PC-3 (cell line): ENCODE measurements around the gene RALGPS1. TPM values are rescaled to one million over a fixed set of nuclear protein-coding genes. Genes with fewer than 3 reads are reported as not detected.

Source experiments
- ATAC-seq: fragments of 200-7000 bp; cut with Tn5 transposase; 2 replicates; pipeline ENCODE4 v1.9.1; 2020; ENCODE audit warnings: mild to moderate bottlenecking, moderate library complexity
- BruUV-seq: library from RNA; stranded (reverse); fragments of 400-500 nt; replicated peaks from 2 replicates; lab custom pipeline; 2021; lab: Mats Ljungman, UMichigan
- CTCF ChIA-PET: fragments of 300-600 bp; sonication (Branson Sonifier 250); formaldehyde crosslinking; loops from one replicate; lab custom pipeline; 2022; ENCODE audit warnings: antibody characterized with exemption; lab: Charles Lee
- POLR2A ChIA-PET: fragments of 300-600 bp; sonication (Branson Sonifier 250); formaldehyde crosslinking; loops from one replicate; lab custom pipeline; 2022; ENCODE audit warnings: antibody characterized with exemption; ENCODE audit not compliant: unreplicated experiment; lab: Charles Lee
- DNase-seq: peaks from one replicate; pipeline ENCODE4 v3.0.0-alpha.2; 2015
- H2AFZ ChIP-seq: fragments of 300-600 bp; sonication (generic); 2 replicates; pipeline ENCODE4 v1.6.0; 2016; ENCODE audit warnings: antibody characterized with exemption, low read length
- H3F3A ChIP-seq: fragments of 300-600 bp; sonication (generic); one replicate; pipeline ENCODE4 v1.6.0; 2017; ENCODE audit warnings: antibody characterized with exemption, low read length, control low read depth, mild to moderate bottlenecking; ENCODE audit not compliant: unreplicated experiment
- H3K27ac ChIP-seq: fragments of 300-600 bp; sonication (generic); 2 replicates; pipeline ENCODE4 v1.5.1; 2016; ENCODE audit warnings: mild to moderate bottlenecking, low read length
- H3K27me3 ChIP-seq: fragments of 300-600 bp; sonication (generic); 2 replicates; pipeline ENCODE4 v1.6.1; 2016; ENCODE audit warnings: low read length, mixed read lengths
- H3K36me3 ChIP-seq: fragments of 300-600 bp; sonication (generic); 2 replicates; pipeline ENCODE4 v1.6.1; 2016; ENCODE audit warnings: low read depth, mixed run types, low read length, mixed read lengths
- H3K4me1 ChIP-seq: fragments of 300-600 bp; sonication (generic); 2 replicates; pipeline ENCODE4 v1.5.1; 2016; ENCODE audit warnings: low read length; ENCODE audit not compliant: insufficient read depth
- H3K4me2 ChIP-seq: fragments of 300-600 bp; sonication (generic); 2 replicates; pipeline ENCODE4 v1.6.0; 2016; ENCODE audit warnings: low read length
- H3K4me3 ChIP-seq: fragments of 300-600 bp; sonication (generic); 2 replicates; pipeline ENCODE4 v1.5.1; 2016; ENCODE audit warnings: mild to moderate bottlenecking, low read length, mixed read lengths
- H3K79me2 ChIP-seq: fragments of 300-600 bp; sonication (generic); 2 replicates; pipeline ENCODE4 v1.6.1; 2017; ENCODE audit warnings: low read length, mixed read lengths
- H3K9ac ChIP-seq: fragments of 300-600 bp; sonication (generic); 2 replicates; pipeline ENCODE4 v1.6.0; 2016; ENCODE audit warnings: mild to moderate bottlenecking, low read length
- H3K9me2 ChIP-seq: fragments of 300-600 bp; sonication (generic); replicated peaks from 2 replicates; pipeline ENCODE4 v1.6.1; 2016; ENCODE audit warnings: mixed run types, low read length, mixed read lengths
- H3K9me3 ChIP-seq: fragments of 300-600 bp; sonication (generic); 2 replicates; pipeline ENCODE4 v1.6.1; 2016; ENCODE audit warnings: low read length, mixed read lengths
- H4K20me1 ChIP-seq: fragments of 300-600 bp; sonication (generic); 2 replicates; pipeline ENCODE4 v1.6.1; 2016; ENCODE audit warnings: low read length, mixed read lengths
- CTCF ChIP-seq: fragments of 300-600 bp; sonication (generic); conservative IDR thresholded peaks from 2 replicates; pipeline ENCODE4 v1.5.1; 2017; ENCODE audit warnings: antibody characterized with exemption, low read depth, mild to moderate bottlenecking, low read length
- EZH2 ChIP-seq: fragments of 300-600 bp; sonication (generic); IDR thresholded peaks from one replicate; pipeline ENCODE4 v1.6.1; 2017; ENCODE audit warnings: antibody characterized with exemption, mild to moderate bottlenecking, low read length; ENCODE audit not compliant: unreplicated experiment
- EZH2phosphoT487 ChIP-seq: fragments of 300-600 bp; sonication (generic); IDR thresholded peaks from 2 replicates; pipeline ENCODE4 v1.6.1; 2018; ENCODE audit warnings: mild to moderate bottlenecking, antibody characterized with exemption, low read length, borderline replicate concordance
- intact Hi-C: fragments of 100-400 bp; cut with micrococcal nuclease; formaldehyde crosslinking; loops from 2 replicates; pipeline ENCODE4 v1.9.0; 2023
- total RNA-seq: library from RNA; depleted of rRNA; stranded (reverse); fragments of >200 nt; gene quantifications from 2 replicates; pipeline ENCODE4 v1.2.3, GENCODE V29; 2014

RALGPS1 gene
- total RNA-seq, 1 experiment from 2014 or later: 10.2 TPM

GRCh38 chr9:127195976-127196825 is 281.6 kb downstream of the RALGPS1 start:
- Histone ChIP-seq H3K9ac (no peak overlapping the region), H3F3A (no peaks in the 10 kb centered on the region), H3K27me3 (no peaks in the 10 kb centered on the region), H3K9me2 (no peaks in the 10 kb centered on the region), H3K27ac (no peak overlapping the region), H3K4me1 (peaks cover 16% of the 10 kb centered on the region), H4K20me1 (no peaks in the 10 kb centered on the region), H3K36me3 (no peaks in the 10 kb centered on the region), H2AFZ (no peak overlapping the region), H3K4me3 (no peak overlapping the region), H3K9me3 (no peaks in the 10 kb centered on the region), H3K4me2 (no peak overlapping the region), H3K79me2 (no peaks in the 10 kb centered on the region)
- DNase-seq (no peak), ATAC-seq (no peak)
- TF ChIP-seq CTCF: no peak
- TF ChIP-seq EZH2phosphoT487: no peak
- no peak for TF ChIP-seq EZH2
- BruUV-seq: no TSS peak
- intact Hi-C loops: no loop called here
- ChIA-PET POLR2A (no interaction called here), CTCF (no interaction called here)

GRCh38 chr9:127196826-127197145 is 282.2 kb downstream of the RALGPS1 start:
- no TSS peak for BruUV-seq
- no peaks in the 10 kb centered on the region for H3K9me2 ChIP-seq
- no peaks in the 10 kb centered on the region for H3K9me3 ChIP-seq
- no peaks in the 10 kb centered on the region for H3F3A ChIP-seq
- ChIA-PET CTCF (interaction anchor here (0.6 kb wide), 1 partner anchor 214 kb away, joined by 3 read pairs; no protein-coding TSS in a partner anchor), POLR2A (no interaction called here)
- H3K27ac ChIP-seq: no peak overlapping the region
- no peak overlapping the region for H3K9ac ChIP-seq
- H3K4me3 ChIP-seq: no peak overlapping the region
- intact Hi-C loops: no loop called here
- H3K36me3 ChIP-seq: no peaks in the 10 kb centered on the region
- no peaks in the 10 kb centered on the region for H4K20me1 ChIP-seq
- no peak for ATAC-seq
- H3K4me1 ChIP-seq: peaks cover 16% of the 10 kb centered on the region
- H3K79me2 ChIP-seq: no peaks in the 10 kb centered on the region
- H3K4me2 ChIP-seq: no peak overlapping the region
- H3K27me3 ChIP-seq: no peaks in the 10 kb centered on the region
- TF ChIP-seq EZH2phosphoT487 (no peak), EZH2 (no peak), CTCF (no peak)
- no peak for DNase-seq
- H2AFZ ChIP-seq: no peak overlapping the region

DNA sequence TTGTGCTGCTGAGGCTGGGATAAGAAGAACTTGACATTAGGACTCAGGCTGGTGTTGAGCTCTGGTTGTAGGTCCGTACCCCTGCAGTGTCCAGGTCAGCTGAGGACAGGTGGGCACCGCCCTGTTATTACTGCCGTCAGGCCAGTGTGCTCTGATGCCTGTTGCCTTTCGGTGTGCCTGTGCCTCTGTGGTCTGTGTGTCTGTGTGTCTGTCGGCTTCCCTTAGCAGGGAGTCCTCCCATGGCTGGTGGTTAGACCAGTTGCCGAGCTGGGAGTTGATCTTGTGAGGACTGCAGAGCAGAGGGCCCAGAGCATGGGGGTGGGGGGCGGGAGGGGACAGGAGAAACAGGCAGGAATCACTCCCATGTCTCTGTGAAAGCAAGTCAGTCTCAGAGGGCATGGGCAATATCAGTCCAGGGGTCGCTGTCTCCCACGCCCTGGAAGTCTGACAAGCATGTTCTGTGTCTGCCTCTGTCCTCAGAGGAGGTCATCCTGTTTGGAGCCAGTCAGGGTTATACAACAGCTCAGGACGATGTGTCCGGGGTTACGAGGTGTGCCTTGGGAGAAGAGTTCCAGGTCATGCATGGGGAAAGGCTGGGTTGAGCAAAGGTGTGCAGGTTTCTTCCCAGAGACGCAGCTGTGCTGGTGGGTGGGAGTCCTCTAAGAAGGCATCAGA is 282.7 kb downstream of the RALGPS1 start:
- no peaks in the 10 kb centered on the region for H3K9me3 ChIP-seq
- H3K4me1 ChIP-seq: peaks cover 16% of the 10 kb centered on the region
- POLR2A ChIA-PET: no interaction called here
- ATAC-seq (no peak), DNase-seq (no peak)
- intact Hi-C loops: no loop called here
- no peak overlapping the region for H2AFZ ChIP-seq
- no TSS peak for BruUV-seq
- H4K20me1 ChIP-seq: no peaks in the 10 kb centered on the region
- no peaks in the 10 kb centered on the region for H3K9me2 ChIP-seq
- H3K27me3 ChIP-seq: no peaks in the 10 kb centered on the region
- TF ChIP-seq CTCF (no peak), EZH2 (no peak), EZH2phosphoT487 (no peak)
- no peak overlapping the region for H3K9ac ChIP-seq
- H3F3A ChIP-seq: no peaks in the 10 kb centered on the region
- no peaks in the 10 kb centered on the region for H3K79me2 ChIP-seq
- no peak overlapping the region for H3K27ac ChIP-seq
- no peak overlapping the region for H3K4me2 ChIP-seq
- CTCF ChIA-PET: interaction anchor here (0.6 to 0.8 kb wide), 2 partner anchors 214 to 256 kb away, joined by 3 read pairs; no protein-coding TSS in a partner anchor
- no peak overlapping the region for H3K4me3 ChIP-seq
- H3K36me3 ChIP-seq: no peaks in the 10 kb centered on the region
